ENCODE results near the gene MKX.

GRCh38 chr10:27794157-27794556 is 48.5 kb upstream of the MKX start:
- TF ChIP-seq CTCF (IDR thresholded peaks at IDR 0.05) = peak; percentile 7 to 44 (median 19)
- TF ChIP-seq POLR2A (IDR thresholded peaks at IDR 0.05) = no peak

All from right lobe of liver (tissue), 4 donors.